ELF-1 (cell line): ENCODE data around the gene SH2D3A.
"Not testable (repeated sequence)": the region's sequence is repeated elsewhere in the genome, so short reads cannot be mapped to it uniquely, and the experiment has no call there.

ENCODE experiments used
- DNase-seq: peaks from one replicate; pipeline ENCODE4 v3.0.0-alpha.2; 2016; ENCODE audit warnings: low read depth, low spot score

Gene SH2D3A

GRCh38 chr19:6721773-6722172, 45.5 kb downstream of the SH2D3A start:
- DNase-seq = no peak

GRCh38 chr19:6721138-6721474, 46.1 kb downstream of the SH2D3A start:
- DNase-seq = no peak

DNA sequence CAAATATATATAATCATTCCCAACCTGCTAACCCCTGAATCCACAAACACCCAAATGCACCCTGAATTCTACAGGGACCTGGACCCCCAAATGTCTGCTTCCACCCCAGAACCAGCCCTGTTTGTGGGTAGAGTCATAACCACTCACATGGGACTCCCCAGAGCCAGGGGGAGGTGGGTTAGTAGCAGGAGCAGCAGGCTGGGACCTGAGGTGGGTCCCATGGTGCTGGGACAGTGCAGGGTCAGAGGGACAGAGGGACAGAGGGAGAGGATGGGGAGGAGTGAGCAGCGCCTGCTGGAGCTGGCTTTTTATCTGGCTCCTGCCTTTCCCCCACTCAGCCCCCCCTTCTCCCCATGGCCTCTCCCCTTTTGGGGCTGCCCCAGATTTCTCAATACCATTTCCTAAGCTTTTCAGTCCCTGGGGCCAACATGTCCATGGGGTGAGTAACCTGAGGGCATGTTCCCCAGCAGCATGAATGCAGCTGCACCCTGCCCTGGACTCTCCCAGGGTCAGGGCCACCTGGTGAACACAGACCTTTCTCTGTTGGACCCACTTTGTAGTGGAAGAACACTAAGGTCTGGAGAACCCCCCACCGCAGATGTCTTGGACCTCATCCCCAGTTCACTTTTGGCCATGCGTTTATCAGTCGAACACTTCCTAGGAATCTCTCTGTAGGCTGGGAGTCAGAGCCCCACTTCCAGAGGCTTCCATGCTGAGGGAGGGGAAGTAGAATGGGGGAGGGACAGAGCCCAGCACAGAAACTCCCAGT, 46.7 kb downstream of the SH2D3A start, which contains the start of gene C3:
C3 (minus strand) TSS at position 282 of the 769 bp plus-strand sequence; CDS start at position 221, 61 bp downstream.
- no peak for DNase-seq

GRCh38 chr19:6719992-6720368, 47.3 kb downstream of the SH2D3A start:
- no peak for DNase-seq

DNA sequence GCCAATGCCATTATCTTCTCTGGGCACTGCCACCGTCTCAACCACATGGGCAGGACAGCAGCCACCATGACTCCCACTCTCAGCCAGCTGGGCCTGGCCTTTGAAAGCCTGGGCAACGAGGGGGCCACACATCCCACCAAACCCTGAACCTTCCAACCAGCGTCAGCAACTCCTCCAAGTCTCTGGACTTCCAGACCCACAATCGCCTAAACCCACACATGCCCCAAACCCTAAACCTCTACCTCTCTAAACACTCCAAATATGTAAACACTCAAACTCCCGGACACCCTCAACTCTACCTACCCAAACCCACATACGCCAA, 47.7 kb downstream of the SH2D3A start:
- no peak for DNase-seq

- DNase-seq = peak; percentile 87
Measured at GRCh38 chr19:6718741-6719539, 48.3 kb downstream of the SH2D3A start.

- DNase-seq = no peak
Measured at GRCh38 chr19:6718111-6718740, 49.0 kb downstream of the SH2D3A start.

DNA sequence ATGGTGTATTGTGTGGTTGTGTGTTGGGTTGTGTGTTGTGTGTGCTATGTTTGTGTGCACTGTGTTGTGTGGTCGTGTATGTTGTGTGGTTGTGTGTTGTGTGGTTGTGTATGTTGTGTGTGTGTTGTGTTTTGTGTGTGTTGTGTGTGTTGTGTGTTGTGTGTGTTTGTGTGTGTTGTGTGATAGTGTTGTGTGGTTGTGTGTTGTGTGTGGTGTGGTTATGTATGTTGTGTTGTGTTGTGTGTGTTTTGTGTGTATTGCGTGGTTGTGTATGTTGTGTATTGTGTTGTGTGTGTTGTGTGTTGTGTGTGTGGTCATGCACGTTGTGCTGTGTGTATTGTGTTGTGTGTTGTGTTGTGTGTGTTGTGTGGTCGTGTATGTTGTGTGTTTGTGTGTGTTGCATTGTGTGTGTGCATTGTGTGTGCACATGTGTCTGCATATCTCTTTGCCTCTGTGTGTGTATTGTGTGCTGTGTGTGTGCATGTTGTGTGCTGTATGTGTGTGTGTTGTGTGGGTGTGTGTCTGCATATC, 49.7 kb downstream of the SH2D3A start:
- DNase-seq = no peak

- DNase-seq = no peak
Measured at GRCh38 chr19:6717036-6717435, 50.2 kb downstream of the SH2D3A start.

GRCh38 chr19:6716610-6716970, 50.6 kb downstream of the SH2D3A start:
- no peak for DNase-seq

GRCh38 chr19:6714749-6715555, 52.3 kb downstream of the SH2D3A start:
- DNase-seq = no peak

DNA sequence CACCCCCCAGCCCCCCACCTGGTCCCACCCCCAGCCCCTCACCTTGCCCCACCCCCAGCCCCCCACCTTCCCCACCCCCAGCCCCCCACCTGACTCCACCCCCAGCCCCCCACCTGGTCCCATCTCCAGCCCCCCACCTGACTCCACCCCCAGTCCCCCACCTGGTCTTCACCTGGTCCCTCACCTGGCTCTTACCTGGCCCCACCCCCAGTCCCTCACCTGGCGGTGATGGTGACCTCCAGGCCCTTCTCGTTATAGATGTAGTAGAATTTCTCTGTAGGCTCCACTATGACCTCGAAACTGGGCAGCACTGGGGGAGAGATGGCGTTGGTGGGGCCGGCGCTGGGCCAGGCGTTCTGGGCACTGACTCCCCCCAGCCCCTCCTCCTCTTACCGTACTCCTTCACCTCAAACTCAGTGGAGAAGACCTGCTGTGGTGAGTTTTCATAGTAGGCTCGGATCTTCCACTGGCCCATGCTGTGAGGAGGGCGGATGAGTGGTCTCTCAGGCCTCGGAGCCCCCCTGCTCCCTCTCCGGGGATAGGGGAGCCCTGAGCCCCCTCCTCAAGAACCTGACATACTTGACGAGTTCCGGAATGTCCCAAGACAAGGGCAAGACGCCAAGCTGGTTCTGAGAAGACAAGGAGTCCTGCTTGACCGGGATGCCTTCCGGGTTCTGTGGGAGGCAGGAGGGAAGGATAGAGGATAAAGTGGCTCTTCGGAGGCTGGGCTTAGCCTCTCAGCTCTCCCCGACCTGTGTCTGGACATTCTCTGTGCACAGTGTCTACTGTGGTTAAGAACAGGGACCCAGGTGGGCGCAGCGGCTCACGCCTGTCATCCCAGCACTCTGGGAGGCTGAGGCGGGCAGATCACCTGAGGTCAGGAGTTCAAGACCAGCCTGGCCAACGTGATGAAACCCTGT, 53.2 kb downstream of the SH2D3A start:
- no peak for DNase-seq

DNA sequence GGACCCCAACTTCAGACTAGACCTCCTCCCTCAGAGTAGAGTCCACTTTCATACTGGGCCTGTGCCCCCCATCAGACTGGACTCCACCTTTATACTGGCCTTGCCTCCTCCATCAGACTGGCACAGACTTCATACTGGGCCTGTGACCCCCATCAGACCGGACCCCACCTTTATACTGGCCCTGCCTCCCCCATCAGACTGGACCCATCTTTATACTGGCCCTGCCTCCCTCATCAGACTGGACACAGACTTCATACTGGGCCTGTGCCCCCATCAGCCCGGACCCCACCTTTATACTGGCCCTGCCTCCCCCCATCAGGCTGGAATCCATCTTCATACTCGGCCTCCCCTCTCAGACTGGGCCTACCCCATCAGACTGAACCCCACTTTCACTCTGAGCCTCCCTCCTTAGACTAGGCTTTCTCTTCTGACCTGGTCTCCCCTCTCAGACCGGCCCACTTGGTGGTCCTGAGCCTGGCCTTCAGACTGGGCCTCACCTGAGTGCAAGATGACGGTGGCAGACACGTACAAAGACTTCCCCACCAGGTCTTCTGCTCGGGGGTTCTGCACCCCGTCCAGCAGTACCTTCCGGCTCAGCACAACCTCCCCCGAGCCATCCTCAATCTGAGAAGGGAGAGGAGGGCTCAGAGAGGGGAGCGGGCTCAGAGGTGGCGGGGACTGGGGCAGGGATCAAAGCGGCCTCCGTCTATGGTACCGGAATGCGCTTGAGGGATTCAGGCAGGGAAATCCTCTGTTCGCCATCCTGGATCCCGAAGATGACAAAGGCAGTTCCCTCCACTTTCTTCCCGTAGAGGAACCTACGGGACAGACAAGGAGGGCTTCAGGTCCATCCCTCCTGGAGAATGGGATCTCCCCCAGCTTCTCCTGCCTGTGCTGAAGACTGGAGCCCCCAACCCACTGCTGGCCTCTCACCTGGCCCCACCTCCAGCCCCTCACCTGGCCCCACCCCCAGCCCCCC, 54.3 kb downstream of the SH2D3A start:
- no peak for DNase-seq

DNA sequence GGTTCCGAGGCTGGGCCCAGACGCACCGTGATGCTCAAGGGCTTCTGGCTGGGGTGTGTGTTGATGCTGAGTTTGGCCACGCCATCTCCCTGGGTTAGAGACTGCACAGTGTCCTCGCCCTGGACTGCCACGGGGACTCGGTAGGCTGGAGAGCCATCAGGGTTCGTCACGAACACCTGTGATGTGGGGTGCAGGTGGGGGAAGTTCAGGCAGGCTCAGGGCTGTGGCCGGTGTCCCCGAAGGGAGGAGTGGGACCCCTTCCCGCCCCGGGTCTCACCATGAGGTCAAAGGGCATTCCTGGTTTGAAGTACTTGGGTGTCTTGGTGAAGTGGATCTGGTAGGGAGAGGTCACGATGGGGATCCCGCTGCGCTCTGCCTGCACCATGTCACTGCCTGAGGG, 55.0 kb downstream of the SH2D3A start:
- no peak for DNase-seq

DNA sequence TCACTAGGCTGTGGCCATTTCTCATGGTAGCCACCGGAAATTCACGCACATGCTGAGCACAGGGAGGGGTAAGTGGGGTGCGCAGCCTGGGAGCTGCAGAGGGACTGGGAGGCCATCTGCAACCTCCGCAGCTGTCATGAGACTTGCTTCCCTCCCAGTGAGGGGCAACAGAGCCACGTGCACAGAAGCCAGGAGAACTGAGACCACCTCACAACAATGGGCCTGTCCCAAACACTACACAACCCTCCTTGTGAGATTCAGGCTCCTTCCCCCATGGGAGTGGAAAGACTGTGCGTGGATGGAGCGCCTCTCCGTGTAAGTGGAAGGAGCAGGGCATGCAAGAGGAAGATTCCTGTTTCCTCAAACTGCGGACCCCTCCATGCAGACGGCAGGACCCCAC, 55.6 kb downstream of the SH2D3A start:
- no peak for DNase-seq

GRCh38 chr19:6711078-6711361, 56.2 kb downstream of the SH2D3A start:
- DNase-seq = no peak

- peak; percentile 25 for DNase-seq
Measured at GRCh38 chr19:6710273-6711077, 56.8 kb downstream of the SH2D3A start.

DNA sequence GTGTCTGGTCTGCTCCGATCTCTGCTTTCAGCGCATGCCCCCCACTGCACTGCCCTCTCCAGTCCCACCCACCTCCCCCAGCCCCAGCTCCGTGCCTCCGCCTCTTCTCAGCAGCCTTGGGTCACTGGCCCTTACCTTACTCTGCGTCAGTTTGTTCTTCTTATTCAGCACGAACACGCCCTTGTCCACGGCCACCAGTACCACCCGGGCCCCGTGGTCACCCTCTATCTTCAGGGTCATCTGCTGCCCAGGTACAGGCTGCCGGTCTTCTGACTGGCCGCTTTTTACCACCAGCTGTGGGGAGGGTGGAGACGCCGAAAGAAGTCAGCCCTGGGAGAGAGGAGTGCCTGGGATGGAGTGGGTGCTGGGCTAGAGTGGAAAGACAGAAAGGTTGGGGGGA, 57.7 kb downstream of the SH2D3A start:
- DNase-seq = no peak

- not testable (repeated sequence) for DNase-seq
Measured at GRCh38 chr19:6708913-6709312, 58.3 kb downstream of the SH2D3A start.
